GM18867 (cell line): Measurements from ENCODE around the gene CD47.

Experiments used
- ATAC-seq: cut with Tn5 transposase; IDR thresholded peaks from one replicate; pipeline ENCODE4 v1.9.1; 2021; ENCODE audit warnings: mild to moderate bottlenecking, moderate library complexity; ENCODE audit not compliant: unreplicated experiment

CD47 gene

DNA sequence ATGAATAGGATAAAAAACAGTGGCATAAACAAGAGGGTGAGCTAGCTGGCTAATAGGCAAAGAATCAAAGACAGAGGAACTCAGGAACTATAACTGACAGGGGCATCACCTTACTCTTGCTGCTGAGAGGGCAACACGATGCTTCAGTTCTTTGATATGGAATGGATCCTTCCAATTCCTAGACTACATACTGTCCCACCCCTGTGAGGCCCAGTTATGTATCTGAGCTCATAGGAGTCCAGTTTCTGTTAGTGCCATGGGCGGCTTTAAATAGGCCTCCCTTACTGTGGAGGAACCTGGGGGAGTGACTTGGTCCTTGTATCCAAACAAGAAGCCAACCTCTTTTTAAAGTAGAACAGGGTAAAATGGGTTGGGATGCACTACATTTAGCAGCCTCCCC is 37.3 kb downstream of the CD47 start:
- ATAC-seq = no peak

DNA sequence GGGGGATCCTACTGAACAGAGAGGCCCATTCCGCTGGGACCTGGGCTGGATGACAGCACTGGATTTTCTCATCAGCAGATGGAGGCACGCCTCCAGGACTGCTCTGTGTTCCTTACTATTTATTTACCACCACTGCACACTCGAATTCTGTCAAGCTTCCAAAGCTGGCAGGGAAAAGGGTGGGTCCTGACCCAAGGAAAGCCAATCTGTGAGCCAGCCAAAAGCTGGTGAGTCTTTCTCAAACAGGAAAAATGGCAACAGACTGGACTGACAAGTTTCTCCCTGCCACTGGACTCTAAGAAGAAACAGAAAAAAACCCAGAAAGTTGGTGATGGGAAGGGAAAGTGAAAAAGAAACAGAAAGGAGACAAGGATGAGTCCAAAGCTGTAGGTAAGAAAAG is 37.8 kb downstream of the CD47 start:
- ATAC-seq = no peak

DNA sequence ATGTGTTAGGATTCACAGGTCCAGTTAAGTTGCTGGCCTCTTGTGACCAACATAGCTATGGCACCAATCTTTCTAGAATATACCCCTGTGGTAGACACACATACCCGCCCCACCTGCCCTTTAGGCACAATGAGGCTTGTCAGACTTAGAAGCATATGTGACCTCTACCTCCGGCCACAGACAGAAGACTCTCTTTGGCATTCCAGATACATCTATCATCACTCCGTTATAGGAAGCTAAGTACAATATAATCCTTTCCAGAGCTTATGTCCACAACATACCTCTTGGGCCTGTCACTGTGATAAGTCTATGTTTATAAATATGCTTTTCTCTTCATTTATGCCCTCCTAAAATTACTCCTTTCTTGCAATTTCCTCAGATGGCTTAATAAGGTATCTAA is 39.8 kb downstream of the CD47 start:
- no peak for ATAC-seq

DNA sequence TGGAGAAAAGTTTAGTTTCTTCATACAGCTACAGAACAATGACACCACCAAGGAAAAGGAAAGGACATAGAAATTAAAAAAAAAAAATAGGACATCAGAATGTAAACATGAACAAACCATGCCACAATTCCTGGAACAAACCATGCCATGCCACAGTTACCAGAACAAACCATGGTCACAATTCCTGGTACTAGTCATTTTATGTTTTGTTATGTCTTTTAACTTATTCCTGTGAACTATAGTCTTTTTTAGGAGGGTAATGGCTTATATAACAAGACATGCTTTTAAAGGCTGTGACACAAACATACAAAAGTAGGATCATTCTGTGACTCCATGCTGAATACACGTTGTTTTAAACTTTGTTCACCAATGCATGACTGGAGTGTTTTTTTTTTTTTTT is 42.8 kb downstream of the CD47 start:
- no peak for ATAC-seq

DNA sequence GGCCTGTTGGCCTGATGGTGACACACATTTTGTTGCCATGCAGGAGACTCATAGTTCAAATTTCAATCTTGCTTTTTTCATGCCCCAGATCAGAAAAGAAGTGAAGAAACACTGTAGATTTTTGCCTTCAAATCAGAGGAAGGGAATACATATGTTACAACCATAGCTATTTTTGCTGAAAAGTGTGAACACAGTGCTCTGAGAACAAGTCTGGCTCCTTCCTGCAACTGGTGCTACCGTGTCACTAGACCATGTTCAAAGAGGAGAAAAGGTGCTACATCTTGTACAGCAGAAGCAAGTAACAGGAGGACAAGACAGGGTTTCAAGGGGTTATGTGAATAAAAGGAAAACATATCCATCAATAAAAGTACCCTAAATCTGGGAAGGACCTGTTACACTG is 44.6 kb downstream of the CD47 start:
- ATAC-seq = no peak

DNA sequence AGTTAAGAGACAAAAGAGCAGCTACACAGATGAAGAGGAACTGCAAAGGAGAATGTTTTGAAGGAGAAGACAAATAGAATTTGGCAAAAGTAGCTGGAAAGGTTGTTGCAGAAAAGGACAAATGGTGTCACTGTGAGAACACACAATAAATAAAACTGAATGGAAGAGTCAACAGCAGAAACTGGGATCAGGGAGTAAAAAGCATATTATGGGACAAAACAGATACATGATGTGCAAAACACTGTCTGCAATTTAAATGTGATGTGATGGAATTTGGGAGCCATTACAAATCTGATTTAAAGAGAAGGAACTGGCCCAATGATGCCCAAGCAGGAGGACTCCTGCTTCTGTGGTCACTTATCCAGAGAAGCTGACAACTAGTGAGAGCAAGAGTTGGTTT is 46.1 kb downstream of the CD47 start:
- ATAC-seq = no peak

DNA sequence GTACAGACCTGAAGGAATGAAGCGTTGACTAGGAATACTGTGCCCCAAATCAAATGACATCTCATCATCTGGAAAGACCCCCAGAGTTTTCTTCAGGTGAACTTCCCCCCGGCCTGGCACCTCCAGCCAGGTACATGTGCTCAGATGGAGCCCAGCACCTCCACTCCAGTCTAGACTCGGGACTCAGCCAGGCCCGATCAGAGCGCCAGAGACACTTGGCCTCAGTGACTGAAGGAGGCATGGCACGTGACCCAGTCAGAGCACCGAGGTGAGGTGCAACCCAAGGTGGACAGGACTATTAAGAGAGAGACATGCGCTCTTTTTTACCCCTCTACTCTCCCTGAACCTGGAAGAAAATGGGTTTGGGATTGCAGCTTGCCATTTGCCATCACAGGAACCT is 48.5 kb downstream of the CD47 start:
- no peak for ATAC-seq

DNA sequence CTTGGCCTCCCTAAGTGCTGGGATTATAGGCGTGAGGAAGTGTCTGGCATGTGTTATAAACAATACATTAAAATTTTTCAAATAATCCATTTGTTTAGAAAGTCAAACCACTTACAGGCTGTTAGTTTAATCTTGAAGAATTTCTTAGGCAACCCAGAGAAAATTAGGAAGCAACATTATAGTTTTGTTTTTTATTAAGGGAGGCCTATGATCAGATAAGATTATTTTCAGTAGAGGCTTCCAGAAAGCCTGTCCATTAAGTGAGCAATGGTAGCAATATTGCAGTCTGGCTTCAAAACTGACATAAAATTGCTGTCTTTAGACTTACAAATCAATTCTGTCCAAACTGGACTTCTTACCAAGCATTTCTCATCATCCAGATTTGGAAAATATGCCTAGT is 49.6 kb downstream of the CD47 start:
- no peak for ATAC-seq

DNA sequence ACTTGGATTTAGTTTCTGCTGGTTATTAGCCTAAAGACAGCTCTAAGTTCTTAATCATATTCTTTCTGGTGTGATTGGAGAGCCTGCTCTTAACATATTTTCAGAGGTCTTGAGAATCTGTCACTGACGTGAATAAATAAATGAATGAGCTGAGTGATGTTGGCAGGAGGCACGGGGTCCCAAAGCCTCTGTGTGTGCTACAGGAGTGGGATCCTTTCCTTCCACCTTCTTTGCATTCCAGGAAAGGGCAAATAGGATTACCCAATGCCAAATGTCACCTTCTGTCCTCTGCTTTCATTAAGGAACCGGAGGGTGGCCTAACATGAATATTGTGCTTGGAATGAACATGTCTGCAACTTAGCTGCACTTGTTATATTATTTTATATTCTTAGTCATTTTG is 53.1 kb downstream of the CD47 start:
- no peak for ATAC-seq

DNA sequence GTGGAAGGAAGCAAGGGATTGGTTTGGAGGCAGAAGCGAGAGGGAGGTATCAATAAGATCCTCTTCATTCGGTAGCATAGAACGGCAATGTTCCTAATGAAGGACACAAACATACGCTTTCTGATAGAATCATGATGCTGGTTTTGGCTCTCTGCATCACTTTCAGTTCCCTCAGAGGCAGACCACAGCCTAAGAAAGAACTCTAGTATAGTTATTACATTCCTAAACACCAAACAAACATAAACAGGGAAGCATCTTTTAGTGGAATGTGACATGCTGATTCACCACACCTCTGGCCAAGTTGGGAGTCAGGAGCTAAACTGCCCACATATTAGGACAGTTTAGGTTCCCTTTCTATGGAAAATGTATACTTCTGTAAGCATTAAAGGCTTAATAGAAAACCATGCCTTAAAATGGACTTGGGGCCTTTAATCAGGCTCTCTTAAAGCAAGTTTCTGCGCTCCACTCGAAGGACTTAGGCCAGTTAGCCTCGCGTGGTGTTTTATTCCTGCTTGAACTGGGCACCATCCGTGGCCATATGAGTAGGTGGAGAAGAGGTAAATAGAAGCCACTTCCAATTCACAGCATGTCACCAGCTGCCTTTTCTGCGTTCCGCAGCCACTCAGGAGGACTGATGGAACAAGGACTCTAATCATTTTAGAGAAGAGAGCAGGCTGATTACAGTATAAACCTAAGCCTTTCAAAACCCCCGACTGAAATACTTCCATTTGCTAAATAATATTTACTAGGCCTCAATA is 53.7 kb downstream of the CD47 start:
- ATAC-seq = peak; percentile 47

DNA sequence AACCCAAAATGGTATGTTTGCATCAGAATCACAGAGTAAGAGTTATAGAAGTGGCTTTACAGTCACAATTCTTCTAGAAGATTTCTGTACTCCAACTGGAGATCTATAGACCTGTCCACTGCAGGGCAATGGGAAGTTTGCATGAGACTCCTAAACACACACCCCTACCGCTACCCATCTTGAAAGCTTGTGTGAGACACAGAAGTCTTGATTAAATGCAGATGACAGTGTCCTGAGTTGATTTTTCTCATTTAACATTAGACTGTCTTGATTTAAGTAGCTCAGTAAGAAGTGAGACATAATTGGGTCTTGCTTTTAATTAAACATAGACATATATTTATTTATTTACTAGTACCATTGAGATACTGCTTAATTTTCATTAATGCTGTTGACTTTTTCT is 54.4 kb downstream of the CD47 start:
- no peak for ATAC-seq

DNA sequence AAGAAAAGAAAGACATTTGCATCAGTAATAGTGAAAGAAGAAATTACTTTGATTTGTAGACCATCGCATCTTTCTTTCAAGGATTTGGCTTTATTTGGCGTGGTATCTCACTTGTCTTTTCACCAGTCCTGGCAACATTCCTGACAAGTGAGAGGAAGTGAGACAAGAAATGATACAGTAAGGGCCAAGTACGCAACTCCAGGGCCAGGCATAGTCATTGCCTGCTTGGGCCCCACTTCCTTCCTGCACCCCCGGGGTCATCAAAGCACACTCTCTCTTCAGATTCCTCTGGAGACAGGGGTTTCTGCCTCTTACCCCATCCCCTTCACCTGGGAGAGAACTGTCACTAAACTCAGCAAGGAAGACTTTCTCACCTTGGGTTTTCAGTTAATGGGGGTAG is 55.1 kb downstream of the CD47 start:
- ATAC-seq = no peak

DNA sequence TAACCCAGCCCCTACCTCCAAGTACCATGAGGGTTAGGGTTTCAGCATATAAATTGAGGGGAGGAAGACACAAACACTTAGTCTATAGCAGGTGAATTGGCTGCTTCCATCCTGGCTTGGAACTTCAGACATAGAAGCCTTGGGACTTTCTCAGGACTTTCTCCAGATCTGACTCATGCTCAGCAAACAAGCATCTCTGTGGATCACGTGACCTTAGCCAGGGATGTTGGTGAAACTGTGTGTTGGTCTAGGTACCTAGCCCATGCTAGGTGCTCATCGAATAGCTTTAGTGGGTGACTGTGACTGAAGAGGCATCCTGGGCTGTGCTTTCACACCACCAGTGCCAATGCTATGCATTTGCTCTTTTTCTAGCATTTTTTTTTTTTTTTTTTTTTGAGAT is 58.9 kb downstream of the CD47 start:
- no peak for ATAC-seq

DNA sequence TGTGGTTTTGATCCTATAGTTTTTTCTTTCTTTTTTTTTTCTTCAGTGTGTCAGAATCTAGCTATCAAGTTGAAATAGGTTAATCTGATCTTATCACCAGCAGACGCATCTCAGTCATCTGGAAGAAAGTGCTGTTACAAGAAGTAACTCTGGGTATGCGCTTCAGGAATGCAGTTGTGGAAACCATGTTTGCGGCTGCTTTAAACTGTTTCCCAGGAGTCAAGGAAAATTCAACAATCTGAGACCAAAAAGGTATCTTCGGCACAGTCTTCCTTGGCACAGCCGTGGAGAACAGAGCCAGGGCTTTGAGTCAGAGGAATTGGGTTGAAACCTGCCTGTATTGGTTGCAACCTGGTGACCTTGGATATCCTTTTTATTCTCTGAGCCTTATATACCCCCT is 59.9 kb downstream of the CD47 start:
- ATAC-seq = no peak

DNA sequence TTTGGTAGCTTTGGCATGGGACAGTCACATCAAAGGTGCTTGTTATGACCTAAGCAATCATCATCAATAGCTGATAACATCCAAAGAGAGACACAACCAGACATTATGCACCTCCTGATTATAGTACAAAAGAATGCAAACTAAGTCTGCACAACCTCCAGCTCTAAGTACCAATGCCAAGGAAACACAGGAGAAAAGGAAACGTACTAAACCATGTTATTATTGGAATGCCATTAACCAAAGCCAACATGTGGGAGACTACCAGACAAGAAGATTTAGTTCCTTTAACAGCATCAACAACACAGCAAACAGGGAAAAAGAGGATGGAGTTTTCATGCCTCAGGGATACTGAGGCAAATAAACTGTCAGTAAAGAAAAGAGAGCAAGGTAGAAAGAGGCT is 61.4 kb downstream of the CD47 start:
- no peak for ATAC-seq

DNA sequence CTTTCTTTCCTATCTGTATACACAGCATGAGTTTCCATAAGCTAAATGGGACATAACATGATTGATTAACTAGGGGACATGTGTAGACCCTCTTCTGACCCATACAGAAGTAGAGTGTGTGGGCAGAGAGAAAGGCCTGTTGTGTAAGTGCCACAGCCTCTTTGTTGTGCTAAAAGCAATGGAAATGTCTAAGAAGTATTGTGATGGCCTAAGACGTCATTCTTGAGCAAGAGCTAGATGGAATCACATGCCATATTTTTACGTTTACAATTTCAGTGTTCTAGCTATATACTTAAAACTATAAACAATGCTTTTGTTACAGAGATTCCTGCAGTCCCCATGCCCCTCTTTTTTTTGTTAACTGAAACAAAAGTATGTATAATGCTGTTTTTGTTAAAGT is 61.9 kb downstream of the CD47 start:
- no peak for ATAC-seq

DNA sequence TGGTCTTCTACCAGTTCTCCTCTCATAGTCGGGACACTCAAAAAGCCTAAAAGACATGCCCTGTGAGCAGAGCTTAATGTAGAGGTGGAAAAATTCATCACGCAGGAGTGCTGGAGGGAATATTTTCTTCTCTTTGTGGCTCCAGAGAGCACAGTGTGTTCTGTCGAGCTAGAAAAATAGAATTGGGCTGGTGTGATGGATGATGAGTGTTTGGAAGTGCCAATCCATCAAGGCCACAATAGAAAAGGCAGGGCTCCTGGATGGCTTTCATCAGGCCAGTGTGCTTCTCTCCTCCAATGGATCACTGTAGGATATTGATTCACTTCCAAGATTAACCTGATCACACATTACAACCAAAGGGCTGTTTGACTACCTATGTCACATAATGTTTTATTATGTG is 65.7 kb downstream of the CD47 start:
- ATAC-seq = no peak

DNA sequence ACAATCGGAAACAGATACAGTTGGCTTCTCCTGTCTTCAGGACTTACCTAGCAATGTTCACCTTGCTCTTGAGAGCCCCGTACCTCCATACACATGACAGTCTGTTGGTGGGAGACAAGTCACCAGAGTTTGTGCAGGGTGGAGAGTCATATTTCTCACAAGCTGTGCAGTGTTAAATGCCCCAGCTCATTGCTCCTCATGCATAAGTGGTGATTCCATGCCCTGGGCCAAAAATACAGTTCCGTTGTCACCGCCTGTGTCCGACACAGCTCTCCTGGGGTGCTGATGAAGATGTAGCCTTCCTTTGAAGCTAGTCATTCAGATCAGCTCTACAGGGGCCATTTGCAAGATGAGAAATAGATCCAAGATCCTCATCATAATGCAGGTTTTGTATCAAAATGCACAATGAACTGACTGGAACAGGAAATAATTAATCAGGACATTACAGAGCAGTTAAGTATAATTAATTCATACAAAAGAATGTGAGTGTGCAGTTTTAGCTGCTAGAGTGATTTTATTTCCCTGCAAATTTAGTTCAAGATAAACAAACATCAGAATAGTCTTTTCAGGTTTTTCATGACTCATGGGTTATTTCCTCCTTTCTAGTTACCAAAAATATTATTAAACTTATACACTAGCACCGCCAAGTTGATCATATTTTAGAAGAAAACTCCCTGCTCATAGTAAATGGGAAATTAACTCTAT is 66.5 kb downstream of the CD47 start:
- ATAC-seq = no peak

DNA sequence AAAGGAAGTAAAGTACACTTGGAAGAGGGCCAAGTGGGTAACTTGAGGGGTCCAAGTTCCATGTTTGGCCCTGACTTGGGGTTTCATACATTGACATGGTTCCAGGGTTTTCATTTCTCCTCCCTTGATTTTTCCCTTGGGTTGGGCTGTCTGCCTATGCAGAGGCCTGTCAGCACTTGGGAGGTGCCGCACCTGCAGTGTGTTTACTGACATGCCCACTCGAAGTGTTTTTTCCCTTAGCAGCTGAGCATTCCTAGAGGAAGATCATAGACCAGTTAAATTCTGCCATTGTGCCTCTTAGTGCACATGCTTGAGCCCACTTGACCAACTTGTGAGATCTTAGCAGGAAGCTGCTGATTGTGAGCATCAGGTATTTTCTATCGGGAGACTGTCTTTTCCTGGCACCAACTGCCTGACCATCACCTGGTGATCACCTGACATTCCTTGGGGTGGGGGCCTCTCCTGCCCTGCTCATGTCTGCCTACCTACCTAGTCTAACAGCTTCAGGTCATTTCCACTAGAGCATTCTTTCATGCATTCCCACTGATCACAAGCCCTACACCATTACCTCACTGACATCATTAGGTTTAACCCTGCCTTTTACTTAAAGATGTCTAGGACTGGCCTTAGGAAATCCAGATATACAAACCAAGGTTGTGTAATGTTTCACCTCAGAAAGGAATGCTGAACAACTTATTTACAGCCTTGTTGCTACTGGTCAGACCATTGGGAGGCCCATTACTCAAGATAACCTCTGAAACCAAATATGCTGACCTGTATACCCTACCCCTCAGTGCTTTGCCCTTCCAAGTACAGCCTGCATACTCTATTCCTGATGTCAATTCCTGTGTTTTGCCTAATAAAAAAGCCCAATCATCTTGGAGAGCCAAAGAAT is 68.3 kb downstream of the CD47 start:
- no peak for ATAC-seq

DNA sequence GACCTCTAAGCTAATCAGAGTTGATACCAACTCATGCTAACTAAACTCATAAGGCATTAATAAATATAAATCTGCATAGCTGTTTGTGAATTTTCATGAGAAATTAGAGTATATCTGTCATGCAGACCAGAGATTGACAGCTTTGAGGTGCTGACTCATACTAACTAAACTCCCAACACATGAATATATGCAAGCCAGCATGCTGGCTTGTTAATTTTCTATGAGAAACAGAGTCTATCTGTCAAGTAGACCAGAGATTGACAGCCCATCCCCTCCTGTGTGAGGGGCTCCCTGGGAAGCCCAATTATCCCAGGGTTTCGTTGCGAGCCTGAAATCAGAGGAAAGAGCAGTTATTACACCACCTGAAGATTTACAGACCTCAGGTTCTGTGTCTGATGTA is 69.3 kb downstream of the CD47 start:
- no peak for ATAC-seq

DNA sequence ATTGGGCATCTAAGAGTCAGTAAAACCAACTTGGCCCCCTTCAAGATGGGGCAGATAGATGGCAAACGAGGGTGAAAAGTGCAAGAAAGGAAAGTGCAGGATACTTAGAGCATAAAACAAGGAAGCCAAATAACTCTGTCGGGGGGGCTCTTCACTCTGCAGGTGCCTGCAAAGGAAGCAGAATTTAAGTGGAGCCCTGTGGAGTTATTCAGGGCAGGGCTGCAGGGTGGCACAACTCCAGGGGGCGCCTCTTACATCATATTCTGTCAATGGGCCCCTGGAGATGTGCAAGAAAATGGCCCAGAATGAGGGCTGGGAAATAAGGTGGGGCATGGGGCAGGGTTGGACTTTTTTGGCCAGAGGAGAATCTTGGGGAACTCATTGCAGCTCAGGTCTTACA is 69.7 kb downstream of the CD47 start:
- ATAC-seq = no peak

DNA sequence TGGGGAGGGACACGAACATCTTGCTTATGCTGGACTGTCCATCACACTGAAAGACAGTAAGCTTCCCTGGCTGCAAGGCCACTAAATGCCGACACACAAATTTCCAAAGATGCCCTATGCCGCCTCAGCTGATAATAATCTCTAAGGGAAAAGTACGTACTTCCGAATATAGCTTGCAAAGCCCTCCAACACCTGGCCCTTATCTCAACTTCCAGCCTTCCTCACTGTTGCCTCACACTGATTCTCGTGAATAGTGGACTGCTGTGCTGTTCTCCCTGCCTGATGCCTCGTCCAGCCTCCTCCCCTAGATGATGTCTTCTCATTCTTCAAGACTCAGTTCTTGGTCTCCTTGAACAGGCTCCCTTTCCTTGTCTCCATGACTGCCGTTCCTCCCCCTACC is 72.3 kb downstream of the CD47 start:
- no peak for ATAC-seq
